A549 (cell line): Measurements from ENCODE around the gene CHMP4A. TPM values are rescaled to one million over a fixed set of nuclear protein-coding genes. Genes with fewer than 3 reads are reported as not detected.
A peak's percentile ranks its signal among the peaks of the same experiment; 100 is the strongest.

Source experiments
- ATAC-seq, 2 experiments: fragments of 200-7000 bp in 1 of 2; fragments of >200 bp in 1 of 2; cut with Nextera tagmentation in 1 of 2; cut with Tn5 transposase in 1 of 2; 3 replicates each; pipeline versions ENCODE4 v1.8.0 to v1.9.1; 2018 to 2020; ENCODE audit warnings: mild to moderate bottlenecking in 1 of 2, moderate library complexity in 1 of 2
- CTCF ChIA-PET: fragments of 300-600 bp; sonication (Branson Sonifier 250); formaldehyde crosslinking; extraction: SDS; loops from one replicate; lab custom pipeline; 2021; ENCODE audit warnings: antibody characterized with exemption, inconsistent platforms; lab: Yijun Ruan, JAX
- POLR2A ChIA-PET: fragments of 350-600 bp; formaldehyde crosslinking; extraction: SDS; loops from one replicate; lab custom pipeline; 2021; ENCODE audit warnings: antibody characterized with exemption, inconsistent platforms; lab: Yijun Ruan, JAX
- DNase-seq, 2 experiments: peaks; one replicate each; pipeline versions ENCODE4 v3.0.0 to v3.0.0-alpha.2; 2011 to 2016; ENCODE audit warnings: low read depth in 1 of 2, low spot score in 1 of 2
- FAIRE-seq: peaks from 2 replicates; lab custom pipeline; 2011; peaks lifted over from hg19 to GRCh38; lab: Jason Lieb, UNC
- H3K27ac ChIP-seq, 2 experiments: fragments of >200 bp; sonication (Bioruptor Twin); formaldehyde crosslinking; 3 replicates each; pipeline ENCODE4 v1.5.1; 2016 to 2017
- H3K4me1 ChIP-seq: fragments of >200 bp; sonication (Bioruptor Twin); formaldehyde crosslinking; 3 replicates; pipeline ENCODE4 v1.6.1; 2016
- H3K4me2 ChIP-seq: fragments of >200 bp; sonication (Bioruptor Twin); formaldehyde crosslinking; 3 replicates; pipeline ENCODE4 v1.6.1; 2016
- H3K4me3 ChIP-seq: fragments of >200 bp; sonication (Bioruptor Twin); formaldehyde crosslinking; 3 replicates; pipeline ENCODE4 v1.5.1; 2016
- H3K9me3 ChIP-seq: fragments of >200 bp; sonication (Bioruptor Twin); formaldehyde crosslinking; 3 replicates; pipeline ENCODE4 v1.6.1; 2016
- ATOH8 ChIP-seq: fragments of 250-450 bp; sonication (Bioruptor Pico); IDR thresholded peaks from 2 replicates; pipeline ENCODE4 v1.5.0; 2020; ENCODE audit warnings: low read depth, mild to moderate bottlenecking, moderate library complexity
- CHD2 ChIP-seq: fragments of 150-350 bp; IDR thresholded peaks from 2 replicates; pipeline ENCODE4 v1.6.1; 2014; ENCODE audit warnings: low read length; ENCODE audit not compliant: partially characterized antibody
- E2F6 ChIP-seq: IDR thresholded peaks from 2 replicates; pipeline ENCODE4 v1.6.1; 2012; ENCODE audit warnings: low read depth, borderline replicate concordance
- EHF ChIP-seq: fragments of 250-450 bp; sonication (Bioruptor Pico); IDR thresholded peaks from 2 replicates; pipeline ENCODE4 v1.5.0; 2020; ENCODE audit warnings: mild to moderate bottlenecking
- EP300 ChIP-seq, 2 experiments: fragments of >200 bp; sonication (Bioruptor Twin); formaldehyde crosslinking; IDR thresholded peaks; 2 replicates in 1 of 2; 3 replicates in 1 of 2; pipeline ENCODE4 v1.6.1; 2016 to 2017
- FOSB ChIP-seq: fragments of 250-450 bp; sonication (Bioruptor Pico); IDR thresholded peaks from 2 replicates; pipeline ENCODE4 v1.5.0; 2020; ENCODE audit warnings: mild to moderate bottlenecking, moderate library complexity
- GATA3 ChIP-seq: IDR thresholded peaks from 2 replicates; pipeline ENCODE4 v1.6.1; 2012; ENCODE audit warnings: borderline replicate concordance
- HEYL ChIP-seq: fragments of 250-450 bp; sonication (Bioruptor Pico); IDR thresholded peaks from 2 replicates; pipeline ENCODE4 v1.8.0; 2021; ENCODE audit warnings: mild to moderate bottlenecking, moderate library complexity
- JUNB ChIP-seq: fragments of >200 bp; sonication (Bioruptor Twin); formaldehyde crosslinking; IDR thresholded peaks from 2 replicates; pipeline ENCODE4 v1.6.1; 2016
- MAFK ChIP-seq: fragments of 450-650 bp; IDR thresholded peaks from 2 replicates; pipeline ENCODE4 v1.6.1; 2014; ENCODE audit not compliant: partially characterized antibody
- MYC ChIP-seq: IDR thresholded peaks from 2 replicates; pipeline ENCODE4 v1.6.1; 2012; ENCODE audit warnings: mild to moderate bottlenecking, inconsistent platforms, low read length, improper control_type of control experiment, borderline replicate concordance
- NFE2L2 ChIP-seq: fragments of 150-350 bp; conservative IDR thresholded peaks from 2 replicates; pipeline ENCODE4 v1.6.1; 2014; ENCODE audit warnings: low read length
- NPAS2 ChIP-seq: fragments of 250-450 bp; sonication (Bioruptor Pico); IDR thresholded peaks from 2 replicates; pipeline ENCODE4 v1.8.0; 2022; ENCODE audit warnings: mild to moderate bottlenecking, moderate library complexity, borderline replicate concordance
- PHF8 ChIP-seq: fragments of 200-600 bp; sonication (generic); IDR thresholded peaks from 2 replicates; pipeline ENCODE4 v1.6.1; 2016; ENCODE audit warnings: low read depth, mild to moderate bottlenecking, antibody characterized with exemption, moderate library complexity, borderline replicate concordance
- POLR2A ChIP-seq: IDR thresholded peaks from 2 replicates; pipeline ENCODE4 v1.6.1; 2012; ENCODE audit warnings: mild to moderate bottlenecking, low read length
- REST ChIP-seq: fragments of 200-600 bp; sonication (generic); IDR thresholded peaks from 2 replicates; pipeline ENCODE4 v1.6.1; 2016; ENCODE audit warnings: antibody characterized with exemption, mild to moderate bottlenecking, moderate library complexity
- RFX5 ChIP-seq: fragments of 450-650 bp; IDR thresholded peaks from 2 replicates; pipeline ENCODE4 v1.7.1; 2014; ENCODE audit warnings: antibody characterized with exemption, mild to moderate bottlenecking, moderate library complexity
- TP53 ChIP-seq: fragments of 250-450 bp; sonication (Bioruptor Pico); IDR thresholded peaks from 2 replicates; pipeline ENCODE4 v1.5.0; 2021; ENCODE audit warnings: mild to moderate bottlenecking, moderate library complexity
- ZFP36 ChIP-seq: fragments of 450-650 bp; IDR thresholded peaks from 2 replicates; pipeline ENCODE4 v1.6.1; 2014; ENCODE audit warnings: borderline replicate concordance; ENCODE audit not compliant: partially characterized antibody
- ZNF302 ChIP-seq: fragments of 250-450 bp; sonication (Bioruptor Pico); IDR thresholded peaks from 2 replicates; pipeline ENCODE4 v1.9.0; 2021; ENCODE audit warnings: inconsistent platforms, mild to moderate bottlenecking, moderate library complexity
- ZSCAN20 ChIP-seq: fragments of 250-450 bp; sonication (Bioruptor Pico); IDR thresholded peaks from 2 replicates; pipeline ENCODE4 v1.8.0; 2022; ENCODE audit warnings: mild to moderate bottlenecking, moderate library complexity
- WGBS: methylation state at CpG from one replicate; pipeline ENCODE4 v1.1.6; 2017; ENCODE audit errors: missing lambda C conversion rate; 5-methylcytosine and 5-hydroxymethylcytosine counted together
- polyA plus RNA-seq, 4 experiments: library from polyadenylated mRNA; depleted of rRNA in 3 of 4; stranded (reverse); fragments of >200 nt; fragmentation: RNase III in 1 of 4; extraction: RNeasy Plus Mini Kit Qiagen cat#74134 plus additional on column Dnase treatment in 1 of 4; gene quantifications; 2 replicates in 3 of 4; 3 replicates in 1 of 4; pipeline ENCODE4 v1.2.3, GENCODE V29; 2011 to 2017
- TF ChIP-seq, protein P1 (sequence below): IDR thresholded peaks from 2 replicates; pipeline ENCODE4 v1.6.1; 2012
- TF ChIP-seq, protein P2 (sequence below): IDR thresholded peaks from 2 replicates; pipeline ENCODE4 v1.6.1; 2012

CHMP4A gene
- polyA plus RNA-seq, 2 of the 4 experiments (the other 2 are of a cell fraction), result 102 to 112 TPM

- TF ChIP-seq REST, result no peak
- no peak for TF ChIP-seq POLR2A
- no peak for TF ChIP-seq NPAS2 (CRISPR knock-in tag)
- no peak for TF ChIP-seq EHF
These were observed 48.1 kb upstream of the CHMP4A start (continued) for GRCh38 chr14:24261256-24261968.

DNA sequence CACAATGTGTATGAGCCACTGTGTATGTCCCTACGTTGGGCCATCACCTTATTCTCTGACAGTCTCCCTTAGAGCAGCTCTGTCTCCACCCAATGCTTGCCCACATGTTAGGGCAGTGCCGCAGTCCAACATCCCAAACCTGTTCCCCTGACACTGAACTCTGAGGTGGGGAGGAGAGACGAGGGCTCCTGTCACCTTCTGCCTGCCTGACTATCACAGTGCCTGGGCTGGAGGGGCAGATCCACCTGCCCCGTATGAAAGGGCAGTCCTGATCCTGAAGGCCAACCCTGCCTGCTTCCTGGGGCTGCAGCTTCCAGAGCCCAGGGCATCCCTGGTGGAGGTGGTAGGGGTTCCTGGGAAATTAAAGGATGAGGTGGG is 47.5 kb upstream of the CHMP4A start:
- Histone ChIP-seq H3K4me3 (no peak overlapping the region), H3K4me2 (no peak overlapping the region), H3K4me1 (peaks cover 8% of the 10 kb centered on the region), H3K9me3 (no peaks in the 10 kb centered on the region), H3K27ac (no peak overlapping the region)
- ChIA-PET POLR2A (interaction anchor here (2.0 kb wide), 1 partner anchor 10 kb away, joined by 12 read pairs; the partner anchor contains the start of gene RABGGTA), CTCF (interaction anchor here (1.0 to 34.0 kb wide), 4 partner anchors 11 to 47 kb away, joined by 3 to 469 read pairs (median 44); partner anchors contain the start of genes CHMP4A, CIDEB, DHRS1 and LTB4R)
- ATAC-seq (no peak), FAIRE-seq (no peak), DNase-seq (no peak)
- 71% methylated on average over 4 of the region's 4 CpGs for WGBS
- TF ChIP-seq GATA3, result no peak
- TF ChIP-seq, protein P1, sequence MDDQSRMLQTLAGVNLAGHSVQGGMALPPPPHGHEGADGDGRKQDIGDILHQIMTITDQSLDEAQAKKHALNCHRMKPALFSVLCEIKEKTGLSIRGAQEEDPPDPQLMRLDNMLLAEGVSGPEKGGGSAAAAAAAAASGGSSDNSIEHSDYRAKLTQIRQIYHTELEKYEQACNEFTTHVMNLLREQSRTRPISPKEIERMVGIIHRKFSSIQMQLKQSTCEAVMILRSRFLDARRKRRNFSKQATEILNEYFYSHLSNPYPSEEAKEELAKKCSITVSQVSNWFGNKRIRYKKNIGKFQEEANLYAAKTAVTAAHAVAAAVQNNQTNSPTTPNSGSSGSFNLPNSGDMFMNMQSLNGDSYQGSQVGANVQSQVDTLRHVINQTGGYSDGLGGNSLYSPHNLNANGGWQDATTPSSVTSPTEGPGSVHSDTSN, result no peak
- TF ChIP-seq MYC, result no peak
- TF ChIP-seq ZNF302 (CRISPR knock-in tag), result no peak
- no peak for TF ChIP-seq CHD2
- TF ChIP-seq EHF, result no peak
- no peak for TF ChIP-seq EP300 (IDR thresholded peaks at IDR 0.05)
- TF ChIP-seq MAFK, result no peak
- no peak for TF ChIP-seq FOSB
- TF ChIP-seq E2F6, result no peak
- no peak for TF ChIP-seq ZFP36
- no peak for TF ChIP-seq PHF8
- TF ChIP-seq HEYL, result no peak
- TF ChIP-seq JUNB, result no peak

DNA sequence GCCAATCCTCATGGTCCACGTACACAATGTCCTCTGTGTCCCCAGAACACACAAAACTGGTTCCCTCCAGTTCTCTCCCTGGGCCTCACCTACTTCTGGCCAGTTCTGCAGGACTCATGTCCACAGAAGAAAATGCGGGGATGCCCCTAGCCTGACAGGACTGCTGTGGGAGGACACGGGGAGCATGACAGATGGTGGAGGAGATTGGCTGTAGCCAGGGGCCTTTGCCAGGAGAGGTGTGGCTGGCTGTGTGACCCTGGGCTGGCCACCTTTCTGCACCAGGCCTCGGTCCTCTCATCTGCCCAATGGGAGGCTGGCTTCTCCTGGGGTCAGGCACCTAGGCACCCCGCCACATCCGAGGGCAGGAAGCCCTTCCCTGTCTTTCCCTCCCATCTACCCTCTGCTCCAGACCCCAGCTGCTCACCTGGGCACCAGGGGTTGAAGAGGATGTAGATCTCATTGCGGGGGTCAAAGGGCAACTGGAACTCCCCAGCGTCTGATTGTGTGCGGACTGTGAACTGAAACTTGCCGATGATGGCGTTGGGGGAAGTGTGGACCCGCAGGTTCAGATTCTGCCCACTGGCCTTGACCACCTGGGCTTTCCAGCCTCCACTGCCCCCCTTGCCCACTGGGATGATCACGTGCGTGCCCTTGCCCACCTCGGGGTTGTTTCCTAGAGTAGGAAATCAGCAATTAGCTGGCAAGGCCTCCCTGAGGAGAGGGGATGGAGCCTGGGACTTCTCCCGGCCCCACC is 46.9 kb upstream of the CHMP4A start:
- DNase-seq, result no peak
- H3K4me1 ChIP-seq, result peaks cover 8% of the 10 kb centered on the region
- 83% methylated on average over 16 of the region's 16 CpGs for WGBS
- H3K27ac ChIP-seq, result 0 out of 6 replicates have a peak overlapping the region, but pooled peaks of 1 of the 2 experiments have one; percentile 49
- no peak overlapping the region for H3K4me2 ChIP-seq
- no peak for FAIRE-seq
- no peak for ATAC-seq
- no peak overlapping the region for H3K4me3 ChIP-seq
- POLR2A ChIA-PET, result interaction anchor here (2.0 kb wide), 1 partner anchor 11 kb away, joined by 12 read pairs; the partner anchor contains the start of gene RABGGTA
- TF ChIP-seq, protein P1, result no peak
- TF ChIP-seq NFE2L2 (no peak), RFX5 (no peak), ZSCAN20 (CRISPR knock-in tag) (no peak), ATOH8 (CRISPR knock-in tag) (no peak), FOSB (no peak), TP53 (CRISPR knock-in tag) (no peak)
- TF ChIP-seq, protein P2, sequence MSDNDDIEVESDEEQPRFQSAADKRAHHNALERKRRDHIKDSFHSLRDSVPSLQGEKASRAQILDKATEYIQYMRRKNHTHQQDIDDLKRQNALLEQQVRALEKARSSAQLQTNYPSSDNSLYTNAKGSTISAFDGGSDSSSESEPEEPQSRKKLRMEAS, result no peak
- H3K9me3 ChIP-seq, result no peaks in the 10 kb centered on the region
- CTCF ChIA-PET, result interaction anchor here (1.0 to 34.0 kb wide), 4 partner anchors 11 to 47 kb away, joined by 3 to 469 read pairs (median 44); partner anchors contain the start of genes CHMP4A, CIDEB, DHRS1 and LTB4R
